Renal cortex interstitium (tissue), 11 donors: ENCODE results near the gene TRIM17. TPM values are rescaled to one million over a fixed set of nuclear protein-coding genes. Genes with fewer than 3 reads are reported as not detected.

Experiments used
- DNase-seq, 11 donors: peaks; one replicate each; pipeline ENCODE4 v3.0.0-alpha.2; 2013; ENCODE audit warnings: low read depth in 9 of 11, low spot score in 4 of 11; ENCODE audit errors: extremely low read depth in 1 of 11
- polyA plus RNA-seq, 3 donors: library from polyadenylated mRNA; unstranded; fragments of 120-200 nt; gene quantifications; one replicate each; pipeline ENCODE4 v1.2.1, GENCODE V29; 2013; ENCODE audit not compliant: insufficient read length in 3 of 3

TRIM17 gene
- polyA plus RNA-seq, 3 donors: 8.6 to 12.3 (median 9.4) TPM

DNA sequence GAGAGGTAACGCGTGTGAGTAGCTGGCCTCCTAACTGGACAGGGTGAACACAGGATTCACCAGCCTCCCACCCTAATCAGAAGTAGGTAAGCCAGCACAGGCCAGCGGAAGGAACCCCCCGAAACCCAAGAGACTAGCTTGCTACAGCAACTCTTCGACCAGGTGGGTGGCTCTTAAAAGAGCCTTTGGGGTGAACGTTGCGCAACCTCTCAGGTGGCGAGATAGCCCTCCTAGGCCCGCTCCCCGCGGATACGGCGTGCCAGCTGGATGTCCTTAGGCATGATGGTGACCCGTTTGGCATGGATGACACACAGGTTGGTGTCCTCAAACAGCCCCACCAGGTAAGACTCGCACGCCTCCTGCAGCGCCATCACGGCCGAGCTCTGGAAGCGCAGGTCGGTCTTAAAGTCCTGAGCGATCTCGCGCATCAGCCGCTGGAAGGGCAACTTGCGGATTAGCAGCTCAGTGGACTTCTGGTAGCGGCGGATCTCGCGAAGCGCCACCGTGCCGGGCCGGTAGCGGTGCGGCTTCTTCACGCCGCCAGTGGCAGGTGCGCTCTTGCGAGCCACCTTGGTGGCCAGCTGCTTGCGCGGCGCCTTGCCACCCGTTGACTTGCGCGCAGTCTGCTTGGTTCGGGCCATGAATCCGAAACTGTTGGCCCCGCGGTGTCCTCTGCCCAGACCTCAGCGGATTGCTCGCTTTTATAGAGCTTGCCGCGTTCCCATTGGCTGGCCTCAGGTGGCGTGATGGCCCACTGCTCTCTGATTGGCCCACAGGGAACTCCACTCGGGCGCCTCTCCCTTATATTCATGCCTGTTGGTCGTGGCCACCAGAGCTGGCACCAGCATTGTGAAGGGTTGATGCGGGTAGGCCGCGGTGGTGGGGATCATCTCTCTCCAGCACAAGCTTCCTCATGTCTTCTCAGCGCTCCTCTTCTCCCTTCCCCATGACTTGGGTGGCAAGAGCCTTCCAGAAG lies 8.3 kb upstream of the TRIM17 start:
- no peak for DNase-seq

- no peak for DNase-seq
These were observed 6.9 kb upstream of the TRIM17 start for GRCh38 chr1:228423404-228424053.

DNA sequence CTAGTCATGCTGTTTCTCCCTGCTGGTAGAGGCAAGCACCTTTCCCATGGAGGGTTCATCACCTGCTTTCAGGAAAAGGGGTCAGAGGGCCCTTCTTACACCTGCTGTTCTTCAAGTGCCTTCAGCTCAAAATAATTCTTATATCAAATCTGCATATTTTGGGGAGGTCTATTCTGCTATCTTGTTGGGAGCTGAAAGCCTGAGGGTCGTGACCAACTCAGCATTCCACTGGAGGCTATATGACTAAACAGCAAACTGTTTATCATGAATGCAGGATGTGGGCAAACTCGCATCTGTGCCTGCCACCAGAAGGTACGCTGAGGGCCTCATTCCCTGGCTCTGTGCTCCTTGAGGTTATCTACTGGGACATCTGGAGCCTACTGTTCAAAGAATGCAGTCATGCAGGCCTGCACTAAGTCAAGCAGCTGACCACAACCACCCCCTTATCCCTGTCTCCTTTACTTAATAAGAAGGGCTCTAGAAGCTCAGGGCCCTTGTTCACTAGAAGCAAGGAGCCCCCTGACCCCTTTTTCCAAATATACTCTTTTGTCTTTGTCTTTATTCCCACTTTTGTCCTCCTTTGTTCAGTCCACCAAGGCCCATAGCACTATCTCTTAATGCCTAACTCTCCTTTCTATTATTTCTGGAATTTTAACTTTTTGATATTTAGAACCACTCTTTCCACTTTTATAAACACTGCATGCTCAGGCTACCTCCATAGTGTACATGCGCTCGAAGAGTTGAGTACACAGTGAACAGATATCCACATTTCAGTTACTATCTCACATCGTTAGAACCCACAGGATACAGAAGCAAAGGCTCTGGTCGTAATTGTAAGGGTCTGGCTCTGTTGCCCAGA lies 4.5 kb upstream of the TRIM17 start:
- no peak for DNase-seq

DNA sequence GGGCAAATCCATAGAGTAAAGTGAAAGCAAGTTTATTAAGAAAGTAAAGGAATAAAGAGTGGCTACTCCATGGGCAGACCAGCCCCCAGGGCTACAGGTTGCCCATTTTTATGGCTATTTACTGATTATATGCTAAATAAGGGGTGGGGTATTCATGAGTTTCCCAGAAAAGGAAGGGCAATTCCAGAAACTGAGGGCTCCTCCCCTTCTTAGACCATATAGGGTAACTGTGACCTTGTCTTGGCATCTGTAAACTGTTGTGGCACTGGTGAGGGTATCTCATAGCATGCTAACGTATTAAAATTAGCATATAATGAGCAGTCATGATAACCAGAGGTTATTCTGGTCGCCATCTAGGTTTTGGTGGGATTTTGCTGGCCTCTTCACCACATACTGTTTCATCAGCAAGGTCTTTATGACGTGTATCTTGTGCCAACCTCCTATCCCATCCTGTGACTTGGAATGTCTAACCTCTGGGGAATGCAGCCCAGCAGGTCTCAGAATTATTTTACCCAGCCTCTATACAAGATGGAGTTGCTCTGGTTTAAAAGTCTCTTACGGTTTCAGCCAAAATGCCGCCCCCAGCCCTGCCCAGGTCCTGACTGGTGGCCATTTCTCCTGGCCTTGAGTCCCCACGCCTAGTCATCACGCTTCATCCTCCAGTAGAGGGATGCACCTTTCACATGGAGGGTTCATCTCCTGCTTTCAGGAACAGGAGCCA lies 982 bp upstream of the TRIM17 start:
- DNase-seq: no peak

- no peak for DNase-seq
These were observed 400 bp upstream of the TRIM17 start for GRCh38 chr1:228417061-228417460.

GRCh38 chr1:228415853-228416216 lies 826 bp downstream of the TRIM17 start:
- DNase-seq: no peak

DNA sequence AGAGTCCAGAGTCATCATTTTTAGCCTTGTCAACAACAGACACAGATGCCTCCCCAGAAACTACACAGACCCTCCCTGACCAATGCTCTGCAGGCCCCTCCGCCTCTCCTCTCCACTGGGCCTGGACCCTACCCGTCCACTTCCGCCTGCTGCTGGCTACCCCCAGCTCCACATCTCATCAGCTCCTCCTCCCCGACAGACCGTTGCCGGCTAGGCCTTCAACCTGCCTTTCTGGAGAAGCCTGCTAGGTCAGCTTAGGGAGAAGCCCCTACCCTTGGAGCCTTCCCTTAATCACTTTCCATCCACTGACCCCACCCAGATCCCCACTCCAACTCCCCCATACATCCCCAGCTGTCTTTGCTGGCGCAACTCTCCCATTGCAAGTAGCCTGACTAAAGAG lies 1.4 kb downstream of the TRIM17 start:
- no peak for DNase-seq

DNA sequence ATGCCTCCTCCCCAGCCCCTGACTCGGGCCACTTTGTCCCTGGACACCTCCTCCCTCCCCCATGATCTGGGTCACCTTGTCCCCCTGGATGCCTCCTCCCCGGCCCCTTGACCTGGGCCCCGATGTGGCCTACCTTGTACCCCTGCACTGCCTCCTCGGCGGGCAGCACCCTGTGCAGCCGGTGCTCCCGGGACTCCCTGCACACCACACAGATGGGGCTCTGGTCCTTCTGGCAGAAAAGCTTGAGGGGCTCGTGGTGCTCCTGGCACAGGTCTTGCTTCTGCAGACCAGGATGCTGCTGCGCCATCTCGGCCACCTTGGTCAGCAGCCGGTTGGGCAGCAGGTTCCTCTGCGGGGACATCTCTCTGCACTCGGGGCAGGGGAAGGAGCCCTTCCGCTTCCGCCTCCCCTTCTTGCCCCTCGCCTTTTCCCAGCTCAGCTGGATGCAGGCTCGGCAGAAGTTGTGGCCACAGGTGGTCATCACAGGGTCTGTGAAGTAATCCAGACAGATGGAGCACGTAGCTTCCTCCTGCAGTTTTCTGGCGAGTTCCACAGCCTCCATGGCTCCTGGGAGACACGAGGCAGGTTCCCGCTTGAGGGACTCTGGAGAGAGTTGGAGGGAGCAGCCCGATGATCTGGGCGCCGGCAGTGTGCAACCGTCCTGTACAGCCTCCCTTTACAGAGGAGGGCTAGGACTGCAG lies 2.0 kb downstream of the TRIM17 start:
- DNase-seq: no peak

GRCh38 chr1:228413241-228414010 lies 3.2 kb downstream of the TRIM17 start:
- DNase-seq: no peak

- no peak for DNase-seq
These were observed 4.9 kb downstream of the TRIM17 start for GRCh38 chr1:228411548-228412430.

DNA sequence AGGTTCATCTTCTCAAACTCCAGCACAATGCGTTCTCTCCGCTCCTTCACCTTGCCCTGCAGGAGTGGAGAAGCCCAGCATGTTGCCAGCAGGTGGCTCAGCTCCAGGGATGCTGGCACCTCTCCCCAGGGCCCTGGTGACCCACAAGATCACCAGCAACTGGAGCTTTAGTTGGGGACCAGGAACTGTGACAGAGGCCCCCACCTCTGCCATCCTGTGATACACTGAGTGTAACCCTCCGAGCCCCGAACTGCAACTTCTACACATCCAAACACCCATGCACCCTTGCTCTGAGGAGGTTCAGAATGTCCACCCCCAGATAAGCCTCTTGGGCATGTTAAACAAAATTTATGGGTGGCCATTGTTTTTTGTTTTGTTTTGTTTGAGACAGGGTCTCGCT lies 5.5 kb downstream of the TRIM17 start:
- no peak for DNase-seq

GRCh38 chr1:228410671-228411070 lies 6.0 kb downstream of the TRIM17 start:
- no peak for DNase-seq

GRCh38 chr1:228410015-228410414 lies 6.6 kb downstream of the TRIM17 start:
- no peak for DNase-seq

DNA sequence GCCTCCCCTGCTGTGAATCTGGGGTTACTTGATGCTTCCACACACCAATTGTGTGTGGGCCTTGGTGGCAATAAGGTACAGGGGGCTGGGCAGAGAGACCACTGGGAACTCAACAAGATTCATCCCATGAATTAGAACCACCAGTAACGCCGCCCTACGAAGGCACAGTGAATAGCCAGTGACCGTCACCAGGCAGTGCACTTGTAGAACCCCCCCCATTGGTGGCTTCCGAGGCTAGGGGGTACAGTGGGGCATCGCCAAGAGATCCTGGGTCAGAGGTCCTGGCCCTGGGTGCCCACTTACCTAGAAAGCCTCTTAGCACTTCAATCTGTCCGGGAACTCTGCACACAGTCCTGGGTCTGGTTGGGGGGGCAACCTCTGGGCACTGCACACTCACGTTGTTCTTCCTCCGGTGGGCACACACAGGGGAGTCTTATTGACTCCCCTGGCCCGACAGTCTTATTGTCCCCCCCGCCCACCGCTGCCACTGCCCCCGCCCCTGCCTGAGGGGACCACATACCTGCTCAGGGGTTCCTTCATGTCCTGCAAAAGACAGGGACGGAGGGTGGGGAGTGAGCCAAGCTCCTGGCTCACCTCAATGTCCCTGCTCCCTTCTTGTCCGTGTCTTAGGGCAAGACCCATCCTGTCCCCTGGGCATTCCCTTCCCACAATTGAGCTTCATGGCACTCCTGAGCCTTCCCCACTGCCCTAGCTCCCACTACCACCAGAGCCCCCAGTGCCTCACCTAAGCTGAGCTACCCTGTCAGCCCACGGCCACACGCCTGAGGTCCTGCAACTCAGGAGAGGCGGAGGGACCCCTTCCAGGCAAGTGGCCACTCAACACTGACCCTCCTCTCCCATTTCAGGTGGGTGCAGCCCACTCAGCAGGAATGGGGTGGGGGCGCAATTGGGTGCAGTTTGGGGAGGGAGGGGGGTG lies 7.5 kb downstream of the TRIM17 start:
- no peak for DNase-seq

- no peak for DNase-seq
These were observed 8.4 kb downstream of the TRIM17 start for GRCh38 chr1:228408041-228408868.
